ENCODE measurements around the gene MCTP2.

Gene MCTP2

GRCh38 chr15:94230883-94231722 lies at the start of gene MCTP2 (continued):
- TF ChIP-seq ZSCAN16 (tag by site-specific recombination; IDR thresholded peaks at IDR 0.05), result no peak
- TF ChIP-seq ZNF398 (tag by site-specific recombination; IDR thresholded peaks at IDR 0.05), result no peak
- TF ChIP-seq ZSCAN30 (tag by site-specific recombination; IDR thresholded peaks at IDR 0.05), result no peak
- TF ChIP-seq, protein P1, sequence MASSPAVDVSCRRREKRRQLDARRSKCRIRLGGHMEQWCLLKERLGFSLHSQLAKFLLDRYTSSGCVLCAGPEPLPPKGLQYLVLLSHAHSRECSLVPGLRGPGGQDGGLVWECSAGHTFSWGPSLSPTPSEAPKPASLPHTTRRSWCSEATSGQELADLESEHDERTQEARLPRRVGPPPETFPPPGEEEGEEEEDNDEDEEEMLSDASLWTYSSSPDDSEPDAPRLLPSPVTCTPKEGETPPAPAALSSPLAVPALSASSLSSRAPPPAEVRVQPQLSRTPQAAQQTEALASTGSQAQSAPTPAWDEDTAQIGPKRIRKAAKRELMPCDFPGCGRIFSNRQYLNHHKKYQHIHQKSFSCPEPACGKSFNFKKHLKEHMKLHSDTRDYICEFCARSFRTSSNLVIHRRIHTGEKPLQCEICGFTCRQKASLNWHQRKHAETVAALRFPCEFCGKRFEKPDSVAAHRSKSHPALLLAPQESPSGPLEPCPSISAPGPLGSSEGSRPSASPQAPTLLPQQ (tag by site-specific recombination; IDR thresholded peaks at IDR 0.05), result no peak
- no peak for TF ChIP-seq ZNF146 (tag by site-specific recombination; IDR thresholded peaks at IDR 0.05)
- TF ChIP-seq ZNF239 (tag by site-specific recombination; IDR thresholded peaks at IDR 0.05), result no peak
- TF ChIP-seq REPIN1 (tag by site-specific recombination; IDR thresholded peaks at IDR 0.05; ENCODE audit: low read depth), result no peak
- TF ChIP-seq ZNF785 (tag by site-specific recombination; IDR thresholded peaks at IDR 0.05), result no peak
- TF ChIP-seq ZNF354C (tag by site-specific recombination; IDR thresholded peaks at IDR 0.05; ENCODE audit: borderline replicate concordance, low read depth), result no peak
- TF ChIP-seq ZNF169 (tag by site-specific recombination; IDR thresholded peaks at IDR 0.05), result no peak
- TF ChIP-seq, protein P2, sequence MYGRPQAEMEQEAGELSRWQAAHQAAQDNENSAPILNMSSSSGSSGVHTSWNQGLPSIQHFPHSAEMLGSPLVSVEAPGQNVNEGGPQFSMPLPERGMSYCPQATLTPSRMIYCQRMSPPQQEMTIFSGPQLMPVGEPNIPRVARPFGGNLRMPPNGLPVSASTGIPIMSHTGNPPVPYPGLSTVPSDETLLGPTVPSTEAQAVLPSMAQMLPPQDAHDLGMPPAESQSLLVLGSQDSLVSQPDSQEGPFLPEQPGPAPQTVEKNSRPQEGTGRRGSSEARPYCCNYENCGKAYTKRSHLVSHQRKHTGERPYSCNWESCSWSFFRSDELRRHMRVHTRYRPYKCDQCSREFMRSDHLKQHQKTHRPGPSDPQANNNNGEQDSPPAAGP (tag by site-specific recombination; IDR thresholded peaks at IDR 0.05), result no peak
- TF ChIP-seq KLF8 (tag by site-specific recombination; IDR thresholded peaks at IDR 0.05), result peak; percentile 57; the same call in 1 of the 2 replicates
- TF ChIP-seq ZNF707 (tag by site-specific recombination; IDR thresholded peaks at IDR 0.05), result no peak
- no peak for TF ChIP-seq HOXA7 (CRISPR knock-in tag; IDR thresholded peaks at IDR 0.05; ENCODE audit: borderline replicate concordance)
- TF ChIP-seq MZF1 (tag by site-specific recombination; IDR thresholded peaks at IDR 0.05; ENCODE audit: borderline replicate concordance), result no peak
- peak; percentile 79 for TF ChIP-seq SP3 (tag by site-specific recombination; IDR thresholded peaks at IDR 0.05)
- TF ChIP-seq ZNF341 (tag by site-specific recombination; IDR thresholded peaks at IDR 0.05; ENCODE audit: low read depth), result no peak
- peak; percentile 94 for TF ChIP-seq ZBTB8A (tag by site-specific recombination; IDR thresholded peaks at IDR 0.05)
- TF ChIP-seq KLF10 (tag by site-specific recombination; IDR thresholded peaks at IDR 0.05), result no peak
- TF ChIP-seq SCRT2 (tag by site-specific recombination; IDR thresholded peaks at IDR 0.05), result no peak
- TF ChIP-seq PATZ1 (tag by site-specific recombination; IDR thresholded peaks at IDR 0.05), result peak; percentile 88
- TF ChIP-seq YY2 (tag by site-specific recombination; IDR thresholded peaks at IDR 0.05), result no peak
- TF ChIP-seq ZNF654 (tag by site-specific recombination; IDR thresholded peaks at IDR 0.05; ENCODE audit: low read depth), result no peak
- TF ChIP-seq SP2 (tag by site-specific recombination; IDR thresholded peaks at IDR 0.05), result peak; percentile 68
- TF ChIP-seq ZNF600 (tag by site-specific recombination; IDR thresholded peaks at IDR 0.05), result peak; percentile 13; the same call in 1 of the 2 replicates
- TF ChIP-seq ZNF140 (tag by site-specific recombination; IDR thresholded peaks at IDR 0.05), result no peak
- TF ChIP-seq ZSCAN5A (tag by site-specific recombination; IDR thresholded peaks at IDR 0.05), result 0 out of 2 replicates have a peak, but pooled peaks have one; percentile 15
- TF ChIP-seq ZNF596 (tag by site-specific recombination; IDR thresholded peaks at IDR 0.05), result no peak
- TF ChIP-seq BCL11B (tag by site-specific recombination; IDR thresholded peaks at IDR 0.05; ENCODE audit: low read depth), result no peak
- no peak for TF ChIP-seq HOXD13 (CRISPR knock-in tag; IDR thresholded peaks at IDR 0.05; ENCODE audit: borderline replicate concordance)
- TF ChIP-seq ZNF658 (tag by site-specific recombination; IDR thresholded peaks at IDR 0.05), result no peak
- TF ChIP-seq, protein P3, sequence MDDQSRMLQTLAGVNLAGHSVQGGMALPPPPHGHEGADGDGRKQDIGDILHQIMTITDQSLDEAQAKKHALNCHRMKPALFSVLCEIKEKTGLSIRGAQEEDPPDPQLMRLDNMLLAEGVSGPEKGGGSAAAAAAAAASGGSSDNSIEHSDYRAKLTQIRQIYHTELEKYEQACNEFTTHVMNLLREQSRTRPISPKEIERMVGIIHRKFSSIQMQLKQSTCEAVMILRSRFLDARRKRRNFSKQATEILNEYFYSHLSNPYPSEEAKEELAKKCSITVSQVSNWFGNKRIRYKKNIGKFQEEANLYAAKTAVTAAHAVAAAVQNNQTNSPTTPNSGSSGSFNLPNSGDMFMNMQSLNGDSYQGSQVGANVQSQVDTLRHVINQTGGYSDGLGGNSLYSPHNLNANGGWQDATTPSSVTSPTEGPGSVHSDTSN (CRISPR knock-in tag; IDR thresholded peaks at IDR 0.05), result no peak
- no peak for TF ChIP-seq ZNF544 (tag by site-specific recombination; IDR thresholded peaks at IDR 0.05)
